ENCODE data around the gene DHX34.
"Not testable (repeated sequence)": the region's sequence is repeated elsewhere in the genome, so short reads cannot be mapped to it uniquely, and the experiment has no call there.

DHX34 gene

DNA sequence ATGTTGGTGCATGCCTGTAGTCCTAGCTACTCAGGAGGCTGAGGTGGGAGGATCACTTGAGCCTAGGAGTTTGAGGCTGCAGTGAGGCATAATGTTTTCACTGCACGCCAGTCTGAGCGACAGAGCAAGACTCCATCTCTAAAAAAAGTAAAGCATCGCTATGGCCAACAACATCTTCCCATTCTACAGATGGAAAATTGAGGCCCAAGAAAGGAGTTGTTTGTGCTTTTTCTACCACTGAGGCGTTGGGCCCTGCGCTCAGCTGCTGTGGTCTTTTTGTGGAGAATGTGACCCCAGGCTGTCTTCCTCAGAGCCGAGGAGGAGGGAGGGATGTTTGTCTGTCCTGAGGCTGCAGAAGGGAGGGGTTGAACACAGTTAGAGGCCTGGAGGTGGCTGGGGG is 17.6 kb upstream of the DHX34 start:
- peak; percentile 31 for DNase-seq (ENCODE audit: low read depth, low spot score)

DNA sequence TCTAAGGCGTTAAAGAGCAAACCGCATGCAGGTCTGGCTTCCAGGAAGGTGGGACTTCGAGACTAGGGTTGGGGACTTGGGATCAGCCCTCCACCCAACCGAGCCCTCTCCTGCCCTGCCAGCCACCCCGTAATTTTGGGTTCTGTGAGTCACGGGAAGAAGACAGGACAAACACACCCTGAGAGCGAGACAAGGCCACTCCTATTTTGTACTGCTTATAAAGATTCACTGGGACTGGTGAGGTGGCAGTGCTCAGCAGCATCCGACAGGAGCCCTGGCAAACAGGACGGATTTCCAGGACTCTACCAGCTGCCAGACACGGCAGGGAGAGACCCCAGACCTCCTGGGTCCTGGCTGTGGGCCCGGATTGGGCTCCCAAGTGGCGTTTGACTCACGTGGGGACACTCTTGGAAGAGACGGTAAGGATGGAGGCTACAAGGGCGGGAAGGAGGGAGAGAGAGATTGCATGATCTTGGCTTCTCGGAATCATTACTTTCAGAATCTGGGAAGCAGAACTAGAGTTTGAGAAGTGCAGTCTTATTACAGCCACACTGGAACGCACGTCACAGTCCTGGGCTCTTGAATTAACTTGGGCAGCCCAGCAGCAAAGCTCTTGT is 17.1 kb upstream of the DHX34 start, which contains the start of gene C5AR2:
C5AR2 (plus strand) TSS at position 245 of the 617 bp plus-strand sequence. CDS start 8,625 bp downstream, outside the sequence.
- no peak for DNase-seq (ENCODE audit: low read depth, low spot score)

DNA sequence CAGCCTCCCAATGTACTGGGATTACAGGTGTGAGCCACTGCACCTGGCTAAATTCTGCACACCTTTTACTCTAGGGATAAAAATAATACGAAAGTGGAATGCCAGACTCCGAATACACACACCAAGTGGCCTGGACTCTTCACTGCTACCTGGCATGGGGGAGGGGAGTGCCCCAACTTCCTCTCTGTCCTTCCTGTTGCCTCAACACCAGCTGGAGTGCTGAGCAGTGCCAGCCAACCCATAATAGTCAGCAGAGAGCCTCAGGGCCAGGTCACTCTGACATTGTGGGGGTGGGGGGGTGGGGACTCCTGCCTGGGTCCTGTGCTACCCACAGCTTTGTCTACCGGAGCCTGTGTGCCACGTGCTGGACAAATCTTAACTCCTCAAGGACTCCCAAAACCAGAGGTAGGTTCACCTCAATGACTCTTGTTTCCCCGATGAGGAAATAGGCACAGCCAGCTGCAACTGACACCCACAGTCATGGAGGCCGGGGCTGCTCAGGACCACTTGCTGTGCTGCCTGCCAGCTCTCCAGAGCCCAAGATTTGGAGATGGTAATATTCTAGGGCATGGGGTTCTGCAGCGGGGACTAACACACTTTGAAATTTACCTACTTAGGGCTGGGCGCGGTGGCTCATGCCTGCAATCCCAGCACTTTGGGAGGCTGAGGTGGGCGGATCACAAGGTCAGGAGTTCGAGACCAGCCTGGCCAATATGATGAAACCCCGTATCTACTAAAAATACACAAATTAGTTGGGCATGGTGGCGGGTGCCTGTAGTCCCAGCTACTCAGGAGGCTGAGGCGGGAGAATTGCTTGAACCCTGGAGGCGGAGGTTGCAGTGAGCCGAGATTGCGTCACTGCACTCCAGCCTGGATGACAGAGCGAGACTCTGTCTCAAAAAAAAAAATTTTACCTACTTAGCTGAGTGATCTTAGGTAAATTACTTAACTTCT is 12.1 kb upstream of the DHX34 start:
- not testable (repeated sequence) for DNase-seq (ENCODE audit: low read depth, low spot score)

DNA sequence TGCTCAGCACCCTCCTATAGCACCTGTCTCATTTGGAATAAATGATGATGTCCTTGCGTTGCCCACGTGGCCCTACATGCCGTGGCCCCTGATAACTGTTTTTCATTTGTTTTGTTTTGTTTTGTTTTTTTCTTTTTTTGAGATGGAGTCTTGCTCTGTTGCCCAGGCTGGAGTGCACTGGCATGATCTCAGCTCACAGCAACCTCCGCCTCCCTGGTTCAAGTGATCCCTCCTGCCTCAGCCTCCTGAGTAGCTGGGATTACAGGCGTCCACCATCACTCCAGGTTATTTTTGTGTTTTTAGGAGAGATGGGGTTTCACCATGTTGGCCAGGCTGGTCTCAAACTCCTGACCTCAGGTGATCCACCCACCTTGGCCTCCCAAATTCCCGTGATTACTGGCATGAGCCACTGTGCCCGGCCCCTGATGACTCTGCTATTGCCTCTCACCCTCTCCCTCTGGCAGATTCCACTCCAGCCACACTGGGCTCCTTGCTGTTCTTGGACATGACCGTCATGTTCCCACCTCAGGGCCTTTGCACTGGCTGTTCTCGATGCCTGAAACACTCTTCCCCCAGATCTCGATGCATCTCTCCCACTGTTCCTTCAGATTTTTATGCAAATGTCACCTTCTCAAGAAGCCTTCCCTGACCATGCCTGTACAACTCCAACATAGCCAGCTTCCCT is 9.8 kb upstream of the DHX34 start:
- DNase-seq (ENCODE audit: low read depth, low spot score) = no peak

DNA sequence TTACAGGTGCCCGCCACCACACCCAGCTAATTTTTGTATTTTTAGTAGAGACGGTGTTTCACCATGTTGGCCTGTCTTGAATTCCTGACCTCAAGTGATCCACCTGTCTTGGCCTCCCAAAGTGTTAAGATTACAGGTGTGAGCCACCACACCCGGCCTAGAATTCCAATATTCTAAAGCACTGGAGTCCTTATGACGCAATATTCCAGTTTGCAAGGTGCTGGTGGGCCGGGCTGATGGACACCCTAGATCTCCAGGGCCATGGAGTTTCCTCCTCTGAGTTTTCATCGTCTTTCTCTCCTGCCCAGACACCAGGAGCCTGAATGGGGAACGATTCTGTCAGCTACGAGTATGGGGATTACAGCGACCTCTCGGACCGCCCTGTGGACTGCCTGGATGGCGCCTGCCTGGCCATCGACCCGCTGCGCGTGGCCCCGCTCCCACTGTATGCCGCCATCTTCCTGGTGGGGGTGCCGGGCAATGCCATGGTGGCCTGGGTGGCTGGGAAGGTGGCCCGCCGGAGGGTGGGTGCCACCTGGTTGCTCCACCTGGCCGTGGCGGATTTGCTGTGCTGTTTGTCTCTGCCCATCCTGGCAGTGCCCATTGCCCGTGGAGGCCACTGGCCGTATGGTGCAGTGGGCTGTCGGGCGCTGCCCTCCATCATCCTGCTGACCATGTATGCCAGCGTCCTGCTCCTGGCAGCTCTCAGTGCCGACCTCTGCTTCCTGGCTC is 8.5 kb upstream of the DHX34 start:
- DNase-seq (ENCODE audit: low read depth, low spot score) = no peak

DNA sequence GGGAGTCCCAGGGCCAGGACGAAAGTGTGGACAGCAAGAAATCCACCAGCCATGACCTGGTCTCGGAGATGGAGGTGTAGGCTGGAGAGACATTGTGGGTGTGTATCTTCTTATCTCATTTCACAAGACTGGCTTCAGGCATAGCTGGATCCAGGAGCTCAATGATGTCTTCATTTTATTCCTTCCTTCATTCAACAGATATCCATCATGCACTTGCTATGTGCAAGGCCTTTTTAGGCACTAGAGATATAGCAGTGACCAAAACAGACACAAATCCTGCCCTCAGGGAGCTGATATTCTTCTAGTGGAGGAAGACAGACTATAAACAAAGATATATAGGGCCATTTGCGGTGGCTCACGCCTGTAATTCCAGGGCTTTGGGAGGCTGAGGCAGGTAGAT is 7.4 kb upstream of the DHX34 start:
- no peak for DNase-seq (ENCODE audit: low read depth, low spot score)

DNA sequence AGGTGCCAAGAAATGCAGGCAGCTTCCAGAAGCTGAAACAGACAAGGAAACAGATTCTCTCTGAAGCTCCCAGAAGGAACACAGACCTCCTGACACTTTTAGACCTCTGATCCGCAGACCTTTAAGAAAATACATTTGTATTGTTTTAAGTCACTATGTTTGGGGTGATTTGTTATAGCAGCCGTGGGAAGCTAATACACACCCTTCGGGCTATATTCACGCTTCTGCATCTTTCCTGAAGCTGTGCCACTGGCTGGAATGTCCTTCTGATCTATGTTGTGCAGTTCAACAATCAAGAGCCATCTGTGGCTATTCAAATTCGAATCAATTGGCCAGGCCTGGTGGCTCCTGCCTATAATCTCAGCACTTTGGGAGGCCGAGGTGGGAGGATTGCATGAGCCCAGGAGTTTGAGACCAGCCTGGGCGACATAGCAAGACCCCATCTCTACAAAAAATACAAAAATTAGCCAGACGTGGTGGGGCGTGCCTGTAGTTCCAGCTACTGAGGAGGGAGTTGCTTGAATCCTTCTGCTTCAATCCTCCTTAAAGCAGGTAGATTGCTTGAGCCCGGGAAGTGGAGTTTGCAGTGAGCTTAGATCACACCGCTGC is 5.8 kb upstream of the DHX34 start:
- DNase-seq (ENCODE audit: low read depth, low spot score) = no peak

DNA sequence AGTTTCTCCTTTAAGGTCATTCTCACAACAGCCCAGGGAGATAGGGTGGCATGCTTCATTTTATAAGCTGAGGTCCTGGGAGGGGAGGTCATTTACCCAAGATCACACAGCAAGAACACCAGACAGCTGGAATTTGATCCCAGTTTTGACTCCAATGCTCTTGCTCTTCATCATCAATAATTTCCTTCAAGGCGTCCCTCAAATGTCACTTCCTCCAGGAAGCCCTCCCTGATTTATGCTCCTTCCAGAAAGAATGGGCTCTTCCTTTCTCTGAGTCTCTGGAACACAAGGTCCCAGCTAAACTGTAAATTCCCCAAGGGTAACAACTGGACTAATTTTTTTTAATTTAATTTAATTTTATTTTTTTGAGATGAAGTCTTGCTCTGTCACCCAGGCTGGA is 4.7 kb upstream of the DHX34 start:
- DNase-seq (ENCODE audit: low read depth, low spot score) = no peak

DNA sequence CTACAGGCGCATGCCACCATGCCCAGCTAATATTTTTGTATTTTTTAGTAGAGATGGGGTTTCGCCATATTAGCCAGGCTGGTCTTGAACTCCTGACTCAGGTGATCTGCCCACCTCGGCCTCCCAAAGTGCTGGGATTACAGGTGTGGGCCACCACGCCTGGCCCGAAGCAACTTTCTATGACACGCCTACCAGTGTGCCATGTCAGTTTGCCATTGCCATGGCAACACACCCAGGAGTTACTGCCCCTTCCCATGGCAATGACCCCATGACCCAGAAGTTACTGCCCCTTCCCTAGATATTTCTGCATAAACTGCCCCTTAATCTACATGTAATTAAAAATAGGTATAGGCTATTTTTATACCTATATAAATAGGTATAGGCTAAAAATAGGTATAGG is 3.1 kb upstream of the DHX34 start:
- not testable (repeated sequence) for DNase-seq (ENCODE audit: low read depth, low spot score)

DNA sequence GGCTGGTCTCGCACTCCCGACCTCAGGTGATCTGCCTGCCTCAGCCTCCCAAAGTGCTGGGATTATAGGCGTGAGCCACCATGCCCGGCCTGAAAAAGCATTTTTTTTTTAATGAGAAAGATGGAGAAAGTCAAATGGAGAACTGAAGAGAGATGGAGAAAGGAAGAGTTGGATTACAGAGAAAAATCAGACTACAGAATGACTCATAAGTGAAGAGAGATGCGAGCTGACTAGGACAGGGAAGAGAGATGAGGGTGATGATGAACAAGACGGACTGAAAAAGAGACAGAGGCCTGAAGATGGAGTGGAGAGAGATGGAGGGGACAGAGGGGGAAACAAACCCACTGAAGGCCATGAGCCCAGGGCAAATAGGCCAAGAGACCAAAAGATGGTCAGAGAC is 1.5 kb downstream of the DHX34 start:
- no peak for DNase-seq (ENCODE audit: low read depth, low spot score)

DNA sequence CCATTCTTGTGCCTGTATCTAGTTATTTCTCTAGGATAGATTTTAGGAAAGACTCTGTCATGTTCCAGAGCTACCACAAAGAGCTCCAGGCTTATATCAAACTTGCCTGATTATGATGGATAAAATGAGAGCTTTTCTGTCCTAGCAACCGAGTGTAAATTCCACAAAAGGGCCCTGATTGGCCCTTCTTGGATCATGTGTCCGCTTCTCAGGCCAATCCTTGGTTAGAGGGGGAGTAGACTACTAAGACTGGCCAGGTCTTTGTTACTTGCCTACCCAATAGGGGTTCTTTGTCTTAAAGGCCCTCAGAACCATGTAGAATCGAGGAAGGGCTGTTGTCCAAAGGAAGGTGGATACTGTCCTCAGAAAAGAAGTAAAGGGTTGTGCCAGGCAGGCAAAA is 2.4 kb downstream of the DHX34 start:
- peak; percentile 20 for DNase-seq (ENCODE audit: low read depth, low spot score)

DNA sequence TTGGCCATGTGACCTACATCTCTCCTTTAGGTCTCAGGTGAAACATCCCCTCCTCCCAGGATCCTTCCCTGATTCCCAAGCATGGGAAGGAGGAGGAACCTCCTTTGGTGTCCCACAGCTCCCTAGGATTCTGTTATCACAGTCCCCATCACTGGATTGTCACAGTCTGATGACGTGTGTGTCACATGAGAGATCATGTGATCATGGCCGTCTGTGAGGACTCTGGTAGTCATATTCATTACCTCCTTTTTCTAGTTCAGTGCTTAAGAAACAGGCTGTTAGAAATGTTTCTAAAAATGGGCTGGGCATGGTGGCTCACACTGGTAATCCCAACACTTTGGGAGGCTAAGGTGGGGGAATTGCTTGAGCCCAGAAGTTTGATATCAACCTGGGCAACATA is 3.0 kb downstream of the DHX34 start:
- no peak for DNase-seq (ENCODE audit: low read depth, low spot score)

DNA sequence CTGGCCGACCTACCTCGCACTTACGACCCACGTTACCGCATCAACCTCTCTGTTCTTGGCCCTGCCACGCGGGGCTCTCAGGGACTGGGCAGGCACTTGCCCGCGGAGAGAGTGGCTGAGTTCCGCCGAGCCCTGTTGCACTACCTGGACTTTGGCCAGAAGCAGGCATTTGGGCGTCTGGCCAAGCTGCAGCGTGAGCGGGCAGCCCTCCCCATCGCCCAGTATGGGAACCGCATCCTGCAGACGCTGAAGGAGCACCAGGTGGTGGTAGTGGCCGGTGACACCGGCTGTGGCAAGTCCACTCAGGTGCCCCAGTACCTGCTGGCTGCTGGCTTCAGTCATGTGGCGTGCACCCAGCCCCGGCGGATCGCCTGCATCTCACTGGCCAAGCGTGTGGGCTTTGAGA is 4.2 kb downstream of the DHX34 start:
- DNase-seq (ENCODE audit: low read depth, low spot score) = no peak

DNA sequence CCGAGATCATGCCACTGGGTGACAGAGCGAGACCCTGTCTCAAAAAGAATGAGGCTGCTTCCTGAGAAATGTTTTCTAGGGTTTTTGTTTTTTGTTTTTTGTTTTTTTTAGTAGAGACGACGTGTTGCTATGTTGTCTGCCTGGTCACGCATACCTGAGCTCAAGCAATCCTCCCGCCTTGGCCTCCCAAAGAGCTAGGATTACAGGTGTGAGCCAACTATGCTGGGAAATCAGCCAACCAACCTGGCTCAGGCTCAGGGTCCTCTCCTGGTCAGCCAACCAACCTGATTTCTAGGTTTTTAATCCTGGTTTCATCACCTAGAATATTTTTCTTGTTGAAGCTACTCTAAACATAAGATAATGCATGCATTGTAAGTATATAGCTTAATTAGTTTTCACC is 7.8 kb downstream of the DHX34 start:
- no peak for DNase-seq (ENCODE audit: low read depth, low spot score)

DNA sequence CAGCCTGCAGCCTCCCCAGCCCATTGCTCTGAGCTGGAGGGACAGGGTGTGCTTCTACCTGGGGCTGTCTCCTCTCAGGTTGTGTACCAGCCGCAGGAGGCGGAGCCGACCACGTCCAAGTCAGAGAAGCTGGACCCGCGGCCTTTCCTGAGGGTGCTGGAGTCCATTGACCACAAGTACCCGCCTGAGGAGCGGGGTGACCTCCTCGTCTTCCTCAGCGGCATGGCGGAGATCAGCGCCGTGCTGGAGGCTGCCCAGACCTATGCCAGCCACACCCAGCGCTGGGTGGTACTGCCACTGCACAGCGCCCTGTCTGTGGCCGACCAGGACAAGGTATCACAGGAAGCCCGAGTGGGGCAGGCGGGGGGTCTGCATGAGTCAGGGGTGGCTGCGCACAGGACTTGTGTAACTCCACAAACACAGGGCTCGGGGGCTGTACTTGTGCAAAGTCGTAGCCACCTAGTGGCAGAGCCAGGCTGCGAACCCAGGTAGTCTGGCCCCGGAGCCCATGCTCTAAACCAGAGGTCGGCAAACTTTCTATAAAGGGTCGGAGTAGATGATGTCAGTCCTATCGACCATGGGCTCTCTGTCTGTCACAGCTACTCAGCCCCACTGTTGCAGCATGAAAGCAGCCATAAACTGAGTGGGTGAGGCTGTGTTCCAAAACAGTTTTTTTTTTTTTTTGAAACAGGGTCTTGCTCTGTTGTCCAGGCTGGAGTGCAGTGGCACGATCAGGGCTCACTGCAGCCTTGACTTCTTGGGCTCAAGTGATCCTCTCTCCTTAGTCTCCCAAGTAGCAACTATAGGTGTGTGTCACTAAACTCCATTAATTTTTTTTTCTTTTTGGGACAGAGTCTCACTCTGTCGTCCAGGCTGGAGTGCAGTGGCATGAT is 8.9 kb downstream of the DHX34 start:
- DNase-seq (ENCODE audit: low read depth, low spot score) = peak; percentile 44

DNA sequence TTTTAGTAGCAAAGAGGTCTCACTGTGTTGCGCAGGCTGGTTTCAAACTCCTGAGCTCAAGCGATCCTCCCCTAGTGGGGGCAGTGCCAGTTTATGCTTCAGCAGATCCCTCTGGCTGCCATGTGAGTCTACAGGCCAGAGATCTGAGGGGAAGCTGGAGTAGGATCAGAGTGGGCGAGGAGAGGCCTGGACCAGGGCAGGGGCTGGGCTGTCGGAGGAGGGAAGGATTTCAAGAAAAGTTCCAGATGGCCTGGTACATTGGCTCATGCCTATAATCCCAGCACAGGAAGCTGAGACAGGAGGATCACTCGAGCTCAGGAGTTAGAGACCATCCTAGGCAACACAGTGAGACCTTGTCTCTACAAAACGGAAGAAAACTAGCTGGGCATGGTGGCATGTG is 9.8 kb downstream of the DHX34 start:
- DNase-seq (ENCODE audit: low read depth, low spot score) = no peak

DNA sequence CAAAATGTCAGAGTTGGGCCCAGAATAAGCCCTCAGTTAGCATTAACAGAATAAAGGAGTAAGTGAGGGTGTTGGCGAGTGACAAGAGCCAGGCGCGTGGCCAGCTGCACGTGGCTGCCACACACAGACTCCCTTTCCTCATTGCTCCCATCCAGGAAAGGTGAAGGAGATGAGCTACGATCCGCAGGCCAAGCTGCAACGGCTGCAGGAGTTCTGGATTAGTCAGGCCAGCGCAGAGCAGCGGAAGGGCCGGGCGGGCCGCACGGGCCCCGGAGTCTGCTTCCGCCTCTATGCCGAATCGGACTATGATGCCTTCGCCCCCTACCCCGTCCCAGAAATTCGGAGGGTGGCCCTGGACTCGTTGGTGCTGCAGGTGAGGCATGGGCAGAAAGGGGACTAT is 13.2 kb downstream of the DHX34 start:
- no peak for DNase-seq (ENCODE audit: low read depth, low spot score)

DNA sequence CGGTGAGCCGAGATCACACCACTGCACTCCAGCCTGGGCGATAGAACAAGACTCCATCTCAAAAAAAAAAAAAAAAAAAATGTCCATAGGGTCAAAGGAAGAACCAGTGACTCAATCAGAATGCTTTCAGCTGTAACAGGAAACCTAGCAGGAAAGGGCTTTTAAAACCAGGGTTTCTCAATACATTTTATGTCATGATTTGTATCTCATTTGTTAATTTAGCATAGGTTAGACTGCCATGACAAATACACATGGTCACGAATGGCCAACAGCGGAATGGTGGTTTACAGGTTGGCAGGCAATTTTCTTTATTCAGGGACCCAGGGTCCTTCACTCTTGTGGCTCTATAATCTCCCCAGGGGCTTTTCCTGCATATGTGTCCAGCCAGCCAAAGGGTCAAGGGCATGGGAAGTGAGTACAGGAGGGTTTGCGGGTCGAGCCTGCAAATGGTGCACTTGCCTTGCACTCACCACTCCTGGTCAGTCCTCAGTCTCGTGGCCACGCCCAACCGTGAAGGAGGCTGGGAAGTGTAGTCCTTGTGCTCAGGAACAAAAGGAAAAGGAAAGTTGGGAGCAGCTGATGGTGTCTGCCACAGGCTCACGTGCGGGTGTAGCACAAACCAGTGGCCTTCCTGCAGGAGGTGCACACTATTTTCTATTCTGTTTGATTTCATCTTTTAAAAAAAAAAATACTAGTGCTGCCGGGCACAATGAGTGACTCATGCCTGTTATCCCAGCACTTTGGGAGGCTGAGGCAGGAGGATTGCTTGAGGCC is 14.8 kb downstream of the DHX34 start:
- peak; percentile 38 for DNase-seq (ENCODE audit: low read depth, low spot score)

DNA sequence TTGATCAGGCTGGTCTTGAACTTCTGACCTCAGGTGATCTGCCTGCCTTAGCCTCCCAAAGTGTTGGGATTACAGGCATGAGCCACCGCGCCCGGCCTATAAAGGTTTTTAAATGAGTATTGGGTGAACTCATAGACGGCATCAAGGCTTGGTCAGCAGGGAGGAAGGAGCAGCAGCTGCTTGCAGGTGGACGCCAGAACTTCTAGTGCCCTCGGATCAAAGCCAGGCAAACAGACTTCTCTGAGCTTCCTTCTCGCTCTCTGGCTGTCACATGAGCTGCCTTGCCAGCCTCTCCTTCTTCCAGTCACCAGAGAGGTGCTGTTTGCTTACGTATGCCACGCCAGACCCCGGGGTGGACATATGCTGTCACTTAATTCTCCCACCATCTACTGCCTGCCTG is 16.3 kb downstream of the DHX34 start:
- DNase-seq (ENCODE audit: low read depth, low spot score) = not testable (repeated sequence)
